Astrocyte of the spinal cord (primary cell): ENCODE measurements around the gene SYT13.

Experiments used
- DNase-seq: peaks from one replicate; pipeline ENCODE4 v3.0.0; 2011; ENCODE audit warnings: low read depth, low spot score
- H3K4me3 ChIP-seq: 2 replicates; pipeline ENCODE4 v1.5.1; 2011; ENCODE audit warnings: low read depth, mild to moderate bottlenecking, low read length, moderate library complexity
- CTCF ChIP-seq: IDR thresholded peaks from 2 replicates; pipeline ENCODE4 v1.5.1; 2012; ENCODE audit warnings: low read depth, mild to moderate bottlenecking, low read length, inconsistent platforms
- in situ Hi-C: cut with HindIII; loops from 2 replicates; pipeline ENCODE4 v1.10.0; 2017; ENCODE audit warnings: low sequenced_read_pairs

Gene SYT13

GRCh38 chr11:45248501-45249011 is 37.6 kb downstream of the SYT13 start:
- no peak for DNase-seq
- in situ Hi-C loops = no loop called here
- H3K4me3 ChIP-seq = no peak overlapping the region
- TF ChIP-seq CTCF = no peak

- no peak overlapping the region for H3K4me3 ChIP-seq
- no peak for DNase-seq
- in situ Hi-C loops = no loop called here
- no peak for TF ChIP-seq CTCF
Measured at GRCh38 chr11:45247433-45247832, 38.7 kb downstream of the SYT13 start.

- in situ Hi-C loops = no loop called here
Measured at GRCh38 chr11:45246241-45246640, 39.9 kb downstream of the SYT13 start.

GRCh38 chr11:45245218-45246045 is 40.7 kb downstream of the SYT13 start:
- in situ Hi-C loops = no loop called here
- no peak overlapping the region for H3K4me3 ChIP-seq
- DNase-seq = no peak
- no peak for TF ChIP-seq CTCF

More at GRCh38 chr11:45246241-45246640, 39.9 kb downstream of the SYT13 start:
- no peak for DNase-seq
- no peak overlapping the region for H3K4me3 ChIP-seq
- TF ChIP-seq CTCF = no peak

GRCh38 chr11:45243967-45244366 is 42.2 kb downstream of the SYT13 start:
- in situ Hi-C loops = no loop called here
- TF ChIP-seq CTCF = no peak
- DNase-seq = no peak
- no peak overlapping the region for H3K4me3 ChIP-seq

GRCh38 chr11:45239733-45240132 is 46.4 kb downstream of the SYT13 start:
- TF ChIP-seq CTCF = no peak
- no peak for DNase-seq
- in situ Hi-C loops = no loop called here
- no peak overlapping the region for H3K4me3 ChIP-seq
